ENCODE measurements around the gene PDGFD.

The PDGFD gene

GRCh38 chr11:103923451-103923931 is 240.5 kb downstream of the PDGFD start:
- no peak for DNase-seq (ENCODE audit: low read depth)
- H3K4me3 ChIP-seq (ENCODE audit: control insufficient read depth, low read depth, low read length): no peak overlapping the region
- TF ChIP-seq CTCF (conservative IDR thresholded peaks at IDR 0.05; ENCODE audit: control insufficient read depth, insufficient read depth, low read depth, low read length): no peak

- no peak for TF ChIP-seq CTCF (conservative IDR thresholded peaks at IDR 0.05; ENCODE audit: control insufficient read depth, insufficient read depth, low read depth, low read length)
- no peak overlapping the region for H3K4me3 ChIP-seq (ENCODE audit: control insufficient read depth, low read depth, low read length)
- DNase-seq (ENCODE audit: low read depth): no peak
Measured at GRCh38 chr11:103920933-103921332, 243.0 kb downstream of the PDGFD start.

- H3K4me3 ChIP-seq (ENCODE audit: control insufficient read depth, low read depth, low read length): no peak overlapping the region
- no peak for TF ChIP-seq CTCF (conservative IDR thresholded peaks at IDR 0.05; ENCODE audit: control insufficient read depth, insufficient read depth, low read depth, low read length)
- DNase-seq (ENCODE audit: low read depth): peak; percentile 47
Measured at GRCh38 chr11:103920449-103920848, 243.5 kb downstream of the PDGFD start.

- no peak for DNase-seq (ENCODE audit: low read depth)
- no peak overlapping the region for H3K4me3 ChIP-seq (ENCODE audit: control insufficient read depth, low read depth, low read length)
- no peak for TF ChIP-seq CTCF (conservative IDR thresholded peaks at IDR 0.05; ENCODE audit: control insufficient read depth, insufficient read depth, low read depth, low read length)
Measured at GRCh38 chr11:103910721-103911120, 253.2 kb downstream of the PDGFD start.

- H3K4me3 ChIP-seq (ENCODE audit: control insufficient read depth, low read depth, low read length): no peak overlapping the region
- peak; percentile 33 for DNase-seq (ENCODE audit: low read depth)
- TF ChIP-seq CTCF (conservative IDR thresholded peaks at IDR 0.05; ENCODE audit: control insufficient read depth, insufficient read depth, low read depth, low read length): no peak
Measured at GRCh38 chr11:103907548-103908455, 256.1 kb downstream of the PDGFD start.

GRCh38 chr11:103907136-103907535 is 256.8 kb downstream of the PDGFD start:
- TF ChIP-seq CTCF (conservative IDR thresholded peaks at IDR 0.05; ENCODE audit: control insufficient read depth, insufficient read depth, low read depth, low read length): no peak
- no peak overlapping the region for H3K4me3 ChIP-seq (ENCODE audit: control insufficient read depth, low read depth, low read length)
- no peak for DNase-seq (ENCODE audit: low read depth)
